HepG2 (cell line): ENCODE measurements around the gene ENDOU. TPM values are rescaled to one million over a fixed set of nuclear protein-coding genes. Genes with fewer than 3 reads are reported as not detected.
A peak's percentile ranks its signal among the peaks of the same experiment; 100 is the strongest.

ENCODE experiments used
- ATF3 ChIP-seq: sonication (generic); formaldehyde crosslinking; IDR thresholded peaks from 2 replicates; pipeline ENCODE4 v1.4.0; 2020; ENCODE audit warnings: missing genetic modification reagents
- CEBPZ ChIP-seq: IDR thresholded peaks from 2 replicates; pipeline ENCODE4 v1.6.1; 2012; ENCODE audit warnings: low read length, improper control_type of control experiment
- GABPB1 ChIP-seq: IDR thresholded peaks from 2 replicates; pipeline ENCODE4 v1.6.1; 2016; ENCODE audit warnings: mild to moderate bottlenecking, missing genetic modification reagents, moderate library complexity, missing compliant biosample characterization
- HMGXB4 ChIP-seq, 2 experiments: sonication (generic) in 1 of 2; formaldehyde crosslinking in 1 of 2; IDR thresholded peaks; 2 replicates each; pipeline versions ENCODE4 v1.4.0 to v1.6.1; 2018 to 2020; ENCODE audit warnings: missing genetic modification reagents in 2 of 2, borderline replicate concordance in 1 of 2, low read depth in 1 of 2, mild to moderate bottlenecking in 1 of 2, missing biosample characterization in 1 of 2
- HNRNPUL1 ChIP-seq: fragments of 200-400 bp; formaldehyde crosslinking; IDR thresholded peaks from 2 replicates; pipeline ENCODE4 v1.6.1; 2017; ENCODE audit warnings: low read depth, mild to moderate bottlenecking, low read length, moderate library complexity
- HOXD1 ChIP-seq: sonication (generic); formaldehyde crosslinking; IDR thresholded peaks from 2 replicates; pipeline ENCODE4 v1.5.0; 2020; ENCODE audit warnings: missing genetic modification reagents
- KDM3A ChIP-seq: IDR thresholded peaks from 2 replicates; pipeline ENCODE4 v1.6.1; 2018; ENCODE audit warnings: low read depth, missing compliant biosample characterization
- NBN ChIP-seq: fragments of 450-650 bp; conservative IDR thresholded peaks from 2 replicates; pipeline ENCODE4 v1.6.1; 2017
- POLR2A ChIP-seq, 2 experiments: IDR thresholded peaks; 2 replicates each; pipeline ENCODE4 v1.6.1; 2011; ENCODE audit warnings: low read depth in 2 of 2, low read length in 2 of 2, mild to moderate bottlenecking in 1 of 2, moderate library complexity in 1 of 2; ENCODE audit not compliant: insufficient read depth in 1 of 2
- SAFB2 ChIP-seq: sonication (generic); formaldehyde crosslinking; IDR thresholded peaks from 2 replicates; pipeline ENCODE4 v1.5.1; 2020; ENCODE audit warnings: missing genetic modification reagents, low read depth, mild to moderate bottlenecking, borderline replicate concordance
- USF2 ChIP-seq, 2 experiments: sonication (generic) in 1 of 2; formaldehyde crosslinking in 1 of 2; IDR thresholded peaks; 2 replicates each; pipeline versions ENCODE4 v1.5.1 to v1.6.1; 2011 to 2020; ENCODE audit warnings: borderline replicate concordance in 1 of 2, low read depth in 1 of 2, low read length in 1 of 2, mild to moderate bottlenecking in 1 of 2, missing genetic modification reagents in 1 of 2, moderate library complexity in 1 of 2
- ZBTB14 ChIP-seq: sonication (generic); formaldehyde crosslinking; IDR thresholded peaks from 2 replicates; pipeline ENCODE4 v1.4.0; 2020; ENCODE audit warnings: missing genetic modification reagents
- ZMYM3 ChIP-seq: sonication (generic); formaldehyde crosslinking; IDR thresholded peaks from 2 replicates; pipeline ENCODE4 v1.5.1; 2020; ENCODE audit warnings: mild to moderate bottlenecking, missing genetic modification reagents
- ZNF276 ChIP-seq: sonication (generic); formaldehyde crosslinking; IDR thresholded peaks from 2 replicates; pipeline ENCODE4 v1.4.0; 2020; ENCODE audit warnings: mild to moderate bottlenecking, low read depth, missing genetic modification reagents
- polyA plus RNA-seq, 8 experiments: library from polyadenylated mRNA; depleted of rRNA in 3 of 8; stranded (reverse) in 7 of 8; unstranded in 1 of 8; fragments of >200 nt; fragmentation: Illumina TruSeq in 4 of 8; extraction: Trizol in 4 of 8; gene quantifications; 2 replicates each; pipeline versions ENCODE4 v1.2.1 to v1.2.3, GENCODE V29; 2011 to 2016; ENCODE audit warnings: low read depth in 4 of 8, missing spikeins in 1 of 8, mixed read lengths in 1 of 8; ENCODE audit not compliant: insufficient read depth in 1 of 8
- total RNA-seq, 5 experiments: library from RNA; depleted of rRNA; stranded (reverse); fragments of >200 nt; fragmentation: Illumina TruSeq; extraction: Trizol; gene quantifications; 2 replicates each; pipeline ENCODE4 v1.2.3, GENCODE V29; 2016; ENCODE audit warnings: low read depth in 1 of 5

The ENDOU gene
- total and polyA plus RNA-seq, 2 of the 13 experiments (the other 11 are each of a cell fraction or from before 2014, with no cell fraction given) = not detected

GRCh38 chr12:47705566-47706425 is 19.5 kb downstream of the ENDOU start, which contains the start of gene RPAP3 (continued):
- 0 out of 2 replicates have a peak, but pooled peaks have one; percentile 21 for TF ChIP-seq KDM3A (CRISPR knock-in tag)
- TF ChIP-seq ZBTB14 (CRISPR knock-in tag) = peak; percentile 85
- TF ChIP-seq ATF3 (CRISPR knock-in tag) = peak; percentile 65
- TF ChIP-seq USF2 (IDR thresholded peaks at IDR 0.05; ENCODE audit: low read depth, low read length) = no peak
- 0 out of 2 replicates have a peak, but pooled peaks have one; percentile 5 for TF ChIP-seq USF2 (CRISPR knock-in tag; IDR thresholded peaks at IDR 0.05; ENCODE audit: borderline replicate concordance)
- no peak for TF ChIP-seq ZNF276 (CRISPR knock-in tag)
- TF ChIP-seq SAFB2 = 0 out of 2 replicates have a peak, but pooled peaks have one; percentile 41
- TF ChIP-seq ZMYM3 (CRISPR knock-in tag) = no peak
- peak; percentile 83 to 85; a peak in 3 of 4 replicates for TF ChIP-seq HMGXB4 (CRISPR knock-in tag; IDR thresholded peaks at IDR 0.05; ENCODE audit: borderline replicate concordance in 1 of 2, low read depth in 1 of 2)
- no peak for TF ChIP-seq HNRNPUL1
- no peak for TF ChIP-seq NBN
- TF ChIP-seq POLR2A (IDR thresholded peaks at IDR 0.05; ENCODE audit: insufficient read depth in 1 of 2, low read depth in 2 of 2, low read length in 2 of 2) = peak; percentile 83 to 98
- no peak for TF ChIP-seq CEBPZ
- peak; percentile 79 for TF ChIP-seq GABPB1 (CRISPR knock-in tag)
- no peak; the same call in 1 of the 2 replicates for TF ChIP-seq HOXD1
